ENCODE data around the gene AIFM3. TPM values are rescaled to one million over a fixed set of nuclear protein-coding genes. Genes with fewer than 3 reads are reported as not detected.
A peak's percentile ranks its signal among the peaks of the same experiment; 100 is the strongest.
"Not testable (repeated sequence)": the region's sequence is repeated elsewhere in the genome, so short reads cannot be mapped to it uniquely, and the experiment has no call there.

Gene AIFM3
- total RNA-seq, 1 donor from 2014 or later: 2.6 TPM

DNA sequence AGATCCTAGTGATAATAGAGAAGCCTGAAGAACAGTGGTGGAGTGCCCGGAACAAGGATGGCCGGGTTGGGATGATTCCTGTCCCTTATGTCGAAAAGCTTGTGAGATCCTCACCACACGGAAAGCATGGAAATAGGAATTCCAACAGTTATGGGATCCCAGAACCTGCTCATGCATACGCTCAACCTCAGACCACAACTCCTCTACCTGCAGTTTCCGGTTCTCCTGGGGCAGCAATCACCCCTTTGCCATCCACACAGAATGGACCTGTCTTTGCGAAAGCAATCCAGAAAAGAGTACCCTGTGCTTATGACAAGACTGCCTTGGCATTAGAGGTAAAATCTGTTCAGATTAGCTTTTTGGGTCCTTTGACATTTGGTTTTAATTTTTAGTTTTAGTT is 33.1 kb upstream of the AIFM3 start:
- Mint-ChIP-seq H3K4me3 (no peak overlapping the region), H3K36me3 (peaks cover 29% of the 10 kb centered on the region)

DNA sequence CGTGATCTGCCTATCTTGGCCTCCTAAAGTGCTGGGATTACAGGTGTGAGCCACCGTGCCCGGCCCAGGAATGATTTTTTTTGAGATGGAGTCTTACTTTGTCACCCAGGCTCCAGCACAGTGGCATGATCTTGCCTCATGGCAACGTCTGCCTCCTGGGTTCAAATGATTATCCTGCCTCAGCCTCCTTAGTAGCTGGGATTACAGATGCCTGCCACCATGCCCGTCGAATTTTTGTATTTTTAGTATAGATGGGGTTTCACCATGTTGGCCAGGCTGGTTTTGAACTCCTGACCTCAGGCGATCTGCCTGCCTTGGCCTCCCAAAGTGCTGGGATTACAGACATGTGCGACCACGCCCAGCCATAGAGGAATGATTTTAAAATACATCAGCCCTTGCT is 32.0 kb upstream of the AIFM3 start:
- H3K9me3 Mint-ChIP-seq: not testable (repeated sequence)

More for the DNA sequence above, 33.1 kb upstream of the AIFM3 start:
- DNase-seq (ENCODE audit: extremely low spot score, unreplicated experiment): no peak
- Mint-ChIP-seq H3K9me3 (no peaks in the 10 kb centered on the region), H3K27me3 (no peaks in the 10 kb centered on the region), H3K4me1 (ENCODE audit: unreplicated experiment) (peaks cover 22% of the 10 kb centered on the region), H3K27ac (no peak overlapping the region)
- TF ChIP-seq, protein P1, sequence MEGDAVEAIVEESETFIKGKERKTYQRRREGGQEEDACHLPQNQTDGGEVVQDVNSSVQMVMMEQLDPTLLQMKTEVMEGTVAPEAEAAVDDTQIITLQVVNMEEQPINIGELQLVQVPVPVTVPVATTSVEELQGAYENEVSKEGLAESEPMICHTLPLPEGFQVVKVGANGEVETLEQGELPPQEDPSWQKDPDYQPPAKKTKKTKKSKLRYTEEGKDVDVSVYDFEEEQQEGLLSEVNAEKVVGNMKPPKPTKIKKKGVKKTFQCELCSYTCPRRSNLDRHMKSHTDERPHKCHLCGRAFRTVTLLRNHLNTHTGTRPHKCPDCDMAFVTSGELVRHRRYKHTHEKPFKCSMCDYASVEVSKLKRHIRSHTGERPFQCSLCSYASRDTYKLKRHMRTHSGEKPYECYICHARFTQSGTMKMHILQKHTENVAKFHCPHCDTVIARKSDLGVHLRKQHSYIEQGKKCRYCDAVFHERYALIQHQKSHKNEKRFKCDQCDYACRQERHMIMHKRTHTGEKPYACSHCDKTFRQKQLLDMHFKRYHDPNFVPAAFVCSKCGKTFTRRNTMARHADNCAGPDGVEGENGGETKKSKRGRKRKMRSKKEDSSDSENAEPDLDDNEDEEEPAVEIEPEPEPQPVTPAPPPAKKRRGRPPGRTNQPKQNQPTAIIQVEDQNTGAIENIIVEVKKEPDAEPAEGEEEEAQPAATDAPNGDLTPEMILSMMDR (conservative IDR thresholded peaks at IDR 0.05): no peak

DNA sequence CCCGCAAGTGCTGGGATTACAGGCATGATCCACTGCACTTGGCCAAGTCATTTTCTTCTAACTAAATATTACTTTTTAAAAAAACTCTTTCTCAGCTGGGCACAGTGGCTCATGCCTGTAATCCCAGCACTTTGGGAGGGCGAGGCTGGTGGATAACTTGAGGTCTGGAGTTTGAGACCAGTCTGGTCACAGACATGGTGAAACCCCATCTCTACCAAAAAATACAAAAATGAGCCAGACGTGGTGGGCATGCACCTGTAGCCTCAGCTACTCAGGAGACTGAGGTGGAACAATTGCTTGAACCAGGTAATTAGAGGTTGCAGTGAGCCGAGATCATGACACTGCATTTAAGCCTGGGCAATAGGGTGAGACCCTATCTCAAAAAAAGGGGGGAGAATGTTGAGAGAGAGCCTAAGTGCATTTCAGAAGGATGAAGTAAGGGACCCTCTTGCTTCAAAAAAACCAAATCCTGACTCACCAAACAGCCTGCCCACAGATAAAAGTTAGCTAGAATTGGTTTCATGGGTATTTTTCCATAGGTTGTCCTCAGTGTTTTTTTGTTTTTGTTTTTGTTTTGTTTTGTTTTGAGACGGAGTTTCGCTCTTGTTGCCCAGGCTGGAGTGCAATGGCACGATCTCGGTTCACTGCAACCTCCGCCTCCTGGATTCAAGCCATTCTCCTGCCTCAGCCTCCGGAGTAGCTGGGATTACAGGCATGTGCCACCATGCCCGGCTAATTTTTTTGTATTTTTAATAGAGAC is 31.1 kb upstream of the AIFM3 start:
- H3K27ac Mint-ChIP-seq; DNase-seq (ENCODE audit: extremely low spot score, unreplicated experiment); H3K9me3 Mint-ChIP-seq; H3K27me3 Mint-ChIP-seq; H3K4me3 Mint-ChIP-seq: not testable (repeated sequence)
- Mint-ChIP-seq H3K4me1 (ENCODE audit: unreplicated experiment) (peaks cover 34% of the 10 kb centered on the region), H3K36me3 (peaks cover 25% of the 10 kb centered on the region)

More for the DNA sequence above, 32.0 kb upstream of the AIFM3 start:
- H3K27me3 Mint-ChIP-seq; DNase-seq (ENCODE audit: extremely low spot score, unreplicated experiment); H3K27ac Mint-ChIP-seq; H3K4me3 Mint-ChIP-seq: not testable (repeated sequence)
- H3K4me1 Mint-ChIP-seq (ENCODE audit: unreplicated experiment): peaks cover 25% of the 10 kb centered on the region
- peaks cover 25% of the 10 kb centered on the region for H3K36me3 Mint-ChIP-seq

DNA sequence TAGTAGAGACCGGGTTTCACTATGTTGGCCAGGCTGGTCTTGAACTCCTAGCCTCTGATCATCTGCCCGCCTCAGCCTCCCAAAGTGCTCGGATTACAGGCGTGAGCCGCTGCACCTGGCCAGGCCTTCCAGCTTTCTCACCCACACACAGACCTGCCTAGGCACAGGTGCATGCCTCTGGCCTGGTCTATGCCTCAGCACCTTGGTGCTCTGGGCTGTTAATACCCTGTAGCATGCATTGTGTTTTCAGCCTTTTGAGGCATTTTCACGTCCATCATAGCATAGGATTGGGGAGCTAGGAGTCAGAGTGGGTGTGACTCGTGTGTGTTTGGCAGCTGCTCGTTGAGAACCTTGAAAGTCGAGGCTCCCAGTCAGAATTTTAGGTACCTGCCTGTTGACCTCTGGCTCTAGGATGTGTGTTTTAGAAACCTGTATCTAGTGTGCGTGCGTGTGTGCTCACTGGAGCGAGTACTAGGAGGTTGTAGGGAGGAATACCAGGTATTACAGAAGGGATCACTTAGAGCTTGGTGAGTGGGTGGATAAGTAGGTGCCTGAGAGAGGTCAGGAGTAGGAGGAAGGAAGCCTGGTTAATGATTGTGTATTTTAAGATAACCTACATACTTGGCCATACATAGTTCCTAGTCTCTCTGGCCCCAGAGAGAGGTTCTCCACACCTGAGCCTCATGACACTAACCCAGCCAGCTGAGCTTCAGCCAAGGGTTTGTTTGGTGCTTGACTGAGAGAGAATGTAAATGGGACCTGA is 29.8 kb upstream of the AIFM3 start:
- Mint-ChIP-seq H3K27me3 (no peaks in the 10 kb centered on the region), H3K4me1 (ENCODE audit: unreplicated experiment) (peaks cover 33% of the 10 kb centered on the region), H3K4me3 (peak overlapping the region; percentile 15), H3K27ac (peak overlapping the region; percentile 42), H3K9me3 (no peaks in the 10 kb centered on the region), H3K36me3 (peaks cover 28% of the 10 kb centered on the region)
- TF ChIP-seq, protein P1 (conservative IDR thresholded peaks at IDR 0.05): no peak
- no peak for DNase-seq (ENCODE audit: extremely low spot score, unreplicated experiment)

DNA sequence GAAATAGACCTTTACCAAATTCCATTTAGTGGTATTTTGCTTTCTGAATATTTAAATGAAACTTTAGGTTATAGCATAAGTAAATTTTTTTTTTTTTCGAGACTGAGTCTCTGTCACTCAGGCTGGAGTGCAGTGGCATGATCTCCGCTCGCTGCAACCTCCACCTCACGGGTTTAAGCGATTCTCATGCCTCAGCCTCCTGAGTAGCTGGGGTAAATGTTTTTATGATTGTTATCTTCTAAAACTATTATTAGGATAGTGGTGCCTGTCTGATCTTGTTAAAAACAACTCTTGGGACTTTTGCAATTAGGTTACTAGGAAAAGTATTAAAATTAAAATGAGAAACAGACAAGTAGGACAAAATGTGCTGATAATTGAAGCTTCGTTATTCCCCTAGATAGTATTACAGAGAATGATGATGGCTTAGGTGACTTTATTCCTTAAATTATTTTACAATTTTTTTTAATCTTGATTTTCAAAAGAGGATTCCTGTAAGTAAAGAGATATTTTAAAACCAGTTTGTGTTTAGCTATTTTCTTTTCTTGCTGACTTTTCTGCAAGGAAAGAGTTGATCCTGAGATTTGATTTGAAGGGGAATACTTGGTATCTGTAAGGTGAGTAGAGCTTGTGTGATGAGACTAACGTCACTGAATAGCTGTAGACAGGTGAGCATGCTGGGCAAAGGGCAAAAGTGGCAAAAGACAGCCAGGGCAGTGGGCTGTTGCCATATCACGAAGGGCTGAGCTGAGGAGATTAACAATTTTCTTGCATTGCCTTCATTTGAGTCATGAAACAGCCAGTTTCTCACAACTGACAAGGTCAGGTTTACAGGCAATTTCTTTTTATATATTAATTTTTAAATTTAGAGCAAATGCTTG is 29.0 kb upstream of the AIFM3 start:
- Mint-ChIP-seq H3K4me3 (no peak overlapping the region), H3K27ac (no peak overlapping the region), H3K4me1 (ENCODE audit: unreplicated experiment) (peaks cover 30% of the 10 kb centered on the region), H3K36me3 (peaks cover 29% of the 10 kb centered on the region), H3K9me3 (no peaks in the 10 kb centered on the region), H3K27me3 (no peaks in the 10 kb centered on the region)
- TF ChIP-seq, protein P1 (conservative IDR thresholded peaks at IDR 0.05): no peak
- no peak for DNase-seq (ENCODE audit: extremely low spot score, unreplicated experiment)

DNA sequence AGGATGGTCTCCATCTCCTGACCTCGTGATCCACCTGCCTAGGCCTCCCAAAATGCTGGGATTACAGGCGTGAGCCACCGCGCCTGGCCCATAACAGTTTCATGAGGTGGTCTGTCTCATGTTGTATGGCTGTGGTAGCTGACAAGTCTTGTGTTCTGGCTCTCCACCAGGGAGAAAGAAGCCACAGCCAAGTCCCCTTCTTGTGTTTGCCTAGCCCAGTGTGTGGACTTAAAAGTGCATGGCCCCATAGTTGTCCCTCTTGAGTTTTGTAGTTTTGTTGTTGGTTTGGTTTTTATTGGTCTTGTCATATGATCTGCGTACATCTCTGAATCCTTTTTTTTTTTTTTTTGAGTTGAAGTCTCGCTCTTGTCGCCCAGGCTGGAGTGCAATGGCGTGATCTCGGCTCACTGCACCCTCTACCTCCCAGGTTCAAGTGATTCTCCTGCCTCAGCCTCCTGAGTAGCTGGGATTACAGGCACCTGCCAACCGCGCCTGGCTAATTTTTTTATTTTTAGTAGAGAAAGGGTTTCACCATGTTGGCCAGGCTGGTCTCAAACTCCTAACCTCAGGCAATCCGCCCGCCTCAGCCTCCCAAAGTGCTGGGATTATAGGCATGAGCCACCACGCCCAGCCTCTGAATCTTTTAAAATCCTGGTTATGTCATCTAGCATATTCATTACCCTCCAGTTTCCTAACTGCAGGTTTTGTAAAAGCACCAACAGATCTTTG is 27.4 kb upstream of the AIFM3 start:
- not testable (repeated sequence) for DNase-seq (ENCODE audit: extremely low spot score, unreplicated experiment); H3K27me3 Mint-ChIP-seq; H3K4me3 Mint-ChIP-seq; H3K27ac Mint-ChIP-seq; H3K9me3 Mint-ChIP-seq
- H3K4me1 Mint-ChIP-seq (ENCODE audit: unreplicated experiment): peaks cover 30% of the 10 kb centered on the region
- H3K36me3 Mint-ChIP-seq: peaks cover 24% of the 10 kb centered on the region

Measured in type B pancreatic cell (in vitro differentiated cells).